Stimulated activated memory B cell treated with anti-CD40 and anti-IgM and Interleukin-4, amounts not matched to agents 10 μg/mL and 1 μg/mL and 100 μg/mL, for 72 hours (primary cell): Measurements from ENCODE around the gene TMEM156.
"Not testable (repeated sequence)": the region's sequence is repeated elsewhere in the genome, so short reads cannot be mapped to it uniquely, and the experiment has no call there.

Experiments
- ATAC-seq: fragments of 150-1000 bp; cut with Tn5 transposase; 2 replicates; pipeline ENCODE4 v1.10.0; 2021
- H3K27ac Mint-ChIP-seq: one replicate; pipeline ENCODE4 v1.8.0; 2022; ENCODE audit warnings: mild to moderate bottlenecking, mixed read lengths
- H3K27me3 Mint-ChIP-seq: one replicate; pipeline ENCODE4 v1.8.0; 2022; ENCODE audit warnings: mixed read lengths
- H3K36me3 Mint-ChIP-seq: one replicate; pipeline ENCODE4 v1.8.0; 2022; ENCODE audit warnings: mixed read lengths
- H3K4me1 Mint-ChIP-seq: one replicate; pipeline ENCODE4 v1.8.0; 2022; ENCODE audit warnings: mixed read lengths
- H3K4me3 Mint-ChIP-seq: one replicate; pipeline ENCODE4 v1.8.0; 2022; ENCODE audit warnings: mild to moderate bottlenecking, moderate library complexity, mixed read lengths
- H3K9me3 Mint-ChIP-seq: one replicate; pipeline ENCODE4 v1.8.0; 2022; ENCODE audit warnings: mixed read lengths

Gene TMEM156

GRCh38 chr4:38964942-38965775 lies 67.0 kb downstream of the TMEM156 start:
- Mint-ChIP-seq H3K27me3 (no peaks in the 10 kb centered on the region), H3K4me1 (no peaks in the 10 kb centered on the region), H3K4me3 (no peak overlapping the region), H3K9me3 (peaks cover 6% of the 10 kb centered on the region), H3K27ac (no peak overlapping the region), H3K36me3 (peaks cover 53% of the 10 kb centered on the region)
- no peak for ATAC-seq

GRCh38 chr4:38959248-38959647 lies 73.0 kb downstream of the TMEM156 start:
- not testable (repeated sequence) for H3K27ac Mint-ChIP-seq, H3K4me3 Mint-ChIP-seq

GRCh38 chr4:38958453-38959190 lies 73.6 kb downstream of the TMEM156 start:
- no peak overlapping the region for H3K4me3 Mint-ChIP-seq
- H3K27ac Mint-ChIP-seq: no peak overlapping the region
- no peak for ATAC-seq
- H3K27me3 Mint-ChIP-seq: no peaks in the 10 kb centered on the region
- H3K9me3 Mint-ChIP-seq: peaks cover 9% of the 10 kb centered on the region
- H3K4me1 Mint-ChIP-seq: no peaks in the 10 kb centered on the region
- H3K36me3 Mint-ChIP-seq: peaks cover 6% of the 10 kb centered on the region

More at GRCh38 chr4:38959248-38959647, 73.0 kb downstream of the TMEM156 start:
- not testable (repeated sequence) for H3K36me3 Mint-ChIP-seq, ATAC-seq, H3K9me3 Mint-ChIP-seq, H3K4me1 Mint-ChIP-seq, H3K27me3 Mint-ChIP-seq

- ATAC-seq: no peak
- Mint-ChIP-seq H3K27ac (no peak overlapping the region), H3K9me3 (peaks cover 9% of the 10 kb centered on the region), H3K4me3 (no peak overlapping the region), H3K27me3 (no peaks in the 10 kb centered on the region), H3K36me3 (peaks cover 6% of the 10 kb centered on the region), H3K4me1 (no peaks in the 10 kb centered on the region)
Measured at GRCh38 chr4:38957893-38958292, 74.3 kb downstream of the TMEM156 start.

- Mint-ChIP-seq H3K9me3 (peaks cover 9% of the 10 kb centered on the region), H3K36me3 (peaks cover 6% of the 10 kb centered on the region), H3K27ac (no peak overlapping the region), H3K4me3 (no peak overlapping the region), H3K27me3 (no peaks in the 10 kb centered on the region), H3K4me1 (no peaks in the 10 kb centered on the region)
- no peak for ATAC-seq
Measured at GRCh38 chr4:38957261-38957815, 74.9 kb downstream of the TMEM156 start.

- H3K4me1 Mint-ChIP-seq: no peaks in the 10 kb centered on the region
- ATAC-seq: no peak
- H3K9me3 Mint-ChIP-seq: peaks cover 3% of the 10 kb centered on the region
- H3K27me3 Mint-ChIP-seq: no peaks in the 10 kb centered on the region
- H3K36me3 Mint-ChIP-seq: no peaks in the 10 kb centered on the region
- H3K4me3 Mint-ChIP-seq: no peak overlapping the region
- no peak overlapping the region for H3K27ac Mint-ChIP-seq
Measured at GRCh38 chr4:38955957-38956356, 76.3 kb downstream of the TMEM156 start.

- no peaks in the 10 kb centered on the region for H3K27me3 Mint-ChIP-seq
- peaks cover 3% of the 10 kb centered on the region for H3K9me3 Mint-ChIP-seq
- ATAC-seq: no peak
- H3K36me3 Mint-ChIP-seq: no peaks in the 10 kb centered on the region
- peaks cover 1% of the 10 kb centered on the region for H3K4me1 Mint-ChIP-seq
- no peak overlapping the region for H3K4me3 Mint-ChIP-seq
- H3K27ac Mint-ChIP-seq: no peak overlapping the region
Measured at GRCh38 chr4:38954727-38955126, 77.5 kb downstream of the TMEM156 start.

- Mint-ChIP-seq H3K36me3 (no peaks in the 10 kb centered on the region), H3K27ac (no peak overlapping the region), H3K4me3 (no peak overlapping the region), H3K4me1 (peaks cover 8% of the 10 kb centered on the region), H3K9me3 (no peaks in the 10 kb centered on the region), H3K27me3 (no peaks in the 10 kb centered on the region)
- no peak for ATAC-seq
Measured at GRCh38 chr4:38952017-38952416, 80.2 kb downstream of the TMEM156 start.

GRCh38 chr4:38951598-38951997 lies 80.6 kb downstream of the TMEM156 start:
- Mint-ChIP-seq H3K27ac (no peak overlapping the region), H3K4me1 (peaks cover 12% of the 10 kb centered on the region), H3K4me3 (no peak overlapping the region), H3K27me3 (no peaks in the 10 kb centered on the region), H3K9me3 (no peaks in the 10 kb centered on the region), H3K36me3 (no peaks in the 10 kb centered on the region)
- ATAC-seq: no peak

GRCh38 chr4:38950734-38951133 lies 81.5 kb downstream of the TMEM156 start:
- Mint-ChIP-seq H3K27ac (no peak overlapping the region), H3K4me3 (no peak overlapping the region), H3K36me3 (no peaks in the 10 kb centered on the region), H3K9me3 (no peaks in the 10 kb centered on the region), H3K27me3 (no peaks in the 10 kb centered on the region), H3K4me1 (peaks cover 12% of the 10 kb centered on the region)
- no peak for ATAC-seq

- no peak for ATAC-seq
- Mint-ChIP-seq H3K27ac (peak overlapping the region; percentile 41), H3K27me3 (no peaks in the 10 kb centered on the region), H3K9me3 (no peaks in the 10 kb centered on the region), H3K36me3 (no peaks in the 10 kb centered on the region), H3K4me3 (no peak overlapping the region), H3K4me1 (peaks cover 12% of the 10 kb centered on the region)
Measured at GRCh38 chr4:38950159-38950558, 82.0 kb downstream of the TMEM156 start.

- Mint-ChIP-seq H3K4me3 (no peak overlapping the region), H3K9me3 (no peaks in the 10 kb centered on the region), H3K36me3 (no peaks in the 10 kb centered on the region), H3K27ac (peak overlapping the region; percentile 41), H3K27me3 (no peaks in the 10 kb centered on the region), H3K4me1 (peaks cover 12% of the 10 kb centered on the region)
- ATAC-seq: no peak
Measured at GRCh38 chr4:38949411-38950051, 82.7 kb downstream of the TMEM156 start.

GRCh38 chr4:38948551-38948950 lies 83.7 kb downstream of the TMEM156 start:
- Mint-ChIP-seq H3K27ac (no peak overlapping the region), H3K9me3 (no peaks in the 10 kb centered on the region), H3K36me3 (no peaks in the 10 kb centered on the region), H3K4me3 (no peak overlapping the region), H3K27me3 (no peaks in the 10 kb centered on the region), H3K4me1 (peaks cover 12% of the 10 kb centered on the region)
- no peak for ATAC-seq

- Mint-ChIP-seq H3K9me3 (no peaks in the 10 kb centered on the region), H3K27ac (peak overlapping the region; percentile 17), H3K4me1 (peaks cover 12% of the 10 kb centered on the region), H3K4me3 (no peak overlapping the region), H3K36me3 (peaks cover 6% of the 10 kb centered on the region), H3K27me3 (no peaks in the 10 kb centered on the region)
- ATAC-seq: no peak
Measured at GRCh38 chr4:38946919-38947318, 85.3 kb downstream of the TMEM156 start.

- H3K36me3 Mint-ChIP-seq: peaks cover 6% of the 10 kb centered on the region
- H3K27ac Mint-ChIP-seq: no peak overlapping the region
- H3K4me1 Mint-ChIP-seq: peaks cover 23% of the 10 kb centered on the region
- no peaks in the 10 kb centered on the region for H3K9me3 Mint-ChIP-seq
- no peak overlapping the region for H3K4me3 Mint-ChIP-seq
- no peaks in the 10 kb centered on the region for H3K27me3 Mint-ChIP-seq
- no peak for ATAC-seq
Measured at GRCh38 chr4:38944440-38944839, 87.8 kb downstream of the TMEM156 start.
